IPS-18a (cell line): ENCODE data around the gene FOXD4.
A peak's percentile ranks its signal among the peaks of the same experiment; 100 is the strongest.
"Not testable (repeated sequence)": the region's sequence is repeated elsewhere in the genome, so short reads cannot be mapped to it uniquely, and the experiment has no call there.

Experiments
- H3K27ac ChIP-seq: one replicate; pipeline ENCODE4 v1.5.1; 2013; ENCODE audit warnings: low read length
- H3K27me3 ChIP-seq: one replicate; pipeline ENCODE4 v1.6.1; 2013; ENCODE audit warnings: mild to moderate bottlenecking, low read length; ENCODE audit not compliant: control insufficient read depth, insufficient read depth
- H3K36me3 ChIP-seq: one replicate; pipeline ENCODE4 v1.6.1; 2013; ENCODE audit warnings: low read depth, low read length; ENCODE audit not compliant: control insufficient read depth
- H3K4me1 ChIP-seq: one replicate; pipeline ENCODE4 v1.6.1; 2013; ENCODE audit warnings: low read depth, low read length; ENCODE audit not compliant: control insufficient read depth
- H3K4me3 ChIP-seq: one replicate; pipeline ENCODE4 v1.5.1; 2013; ENCODE audit warnings: low read length
- H3K9ac ChIP-seq: one replicate; pipeline ENCODE4 v1.6.1; 2013; ENCODE audit warnings: mild to moderate bottlenecking, low read length, moderate library complexity
- H3K9me3 ChIP-seq: one replicate; pipeline ENCODE4 v1.6.1; 2013; ENCODE audit warnings: low read depth, low read length; ENCODE audit not compliant: control insufficient read depth

The FOXD4 gene

GRCh38 chr9:87860-88259 is 30.4 kb downstream of the FOXD4 start:
- not testable (repeated sequence) for H3K36me3 ChIP-seq, H3K27ac ChIP-seq, H3K4me1 ChIP-seq, H3K4me3 ChIP-seq, H3K9ac ChIP-seq, H3K9me3 ChIP-seq, H3K27me3 ChIP-seq

- not testable (repeated sequence) for H3K27me3 ChIP-seq, H3K4me3 ChIP-seq, H3K9ac ChIP-seq, H3K4me1 ChIP-seq, H3K9me3 ChIP-seq, H3K36me3 ChIP-seq, H3K27ac ChIP-seq
Observed at GRCh38 chr9:87105-87504, 31.1 kb downstream of the FOXD4 start.

- not testable (repeated sequence) for H3K4me3 ChIP-seq, H3K36me3 ChIP-seq, H3K9ac ChIP-seq, H3K4me1 ChIP-seq, H3K9me3 ChIP-seq, H3K27me3 ChIP-seq, H3K27ac ChIP-seq
Observed at GRCh38 chr9:86697-87096, 31.5 kb downstream of the FOXD4 start.

- H3K9ac ChIP-seq, H3K27me3 ChIP-seq, H3K27ac ChIP-seq, H3K36me3 ChIP-seq, H3K4me1 ChIP-seq, H3K9me3 ChIP-seq, H3K4me3 ChIP-seq: not testable (repeated sequence)
Observed at GRCh38 chr9:82932-83689, 35.1 kb downstream of the FOXD4 start.

- not testable (repeated sequence) for H3K27ac ChIP-seq, H3K9ac ChIP-seq, H3K4me1 ChIP-seq, H3K4me3 ChIP-seq, H3K36me3 ChIP-seq, H3K9me3 ChIP-seq
- H3K27me3 ChIP-seq: peaks cover 27% of the 10 kb centered on the region
Observed at GRCh38 chr9:78333-78732, 39.9 kb downstream of the FOXD4 start.

- peaks cover 44% of the 10 kb centered on the region for H3K27me3 ChIP-seq
- not testable (repeated sequence) for H3K4me1 ChIP-seq, H3K36me3 ChIP-seq, H3K27ac ChIP-seq, H3K4me3 ChIP-seq, H3K9me3 ChIP-seq, H3K9ac ChIP-seq
Observed at GRCh38 chr9:76389-76788, 41.8 kb downstream of the FOXD4 start.

GRCh38 chr9:73900-74525 is 44.2 kb downstream of the FOXD4 start:
- not testable (repeated sequence) for H3K36me3 ChIP-seq, H3K9ac ChIP-seq, H3K4me1 ChIP-seq, H3K9me3 ChIP-seq, H3K27ac ChIP-seq
- H3K27me3 ChIP-seq: peaks cover 44% of the 10 kb centered on the region
- H3K4me3 ChIP-seq: peak overlapping the region; percentile 42

- not testable (repeated sequence) for H3K36me3 ChIP-seq, H3K27ac ChIP-seq, H3K4me1 ChIP-seq, H3K9me3 ChIP-seq, H3K9ac ChIP-seq
- Histone ChIP-seq H3K4me3 (peak overlapping the region; percentile 42), H3K27me3 (peaks cover 44% of the 10 kb centered on the region)
Observed at GRCh38 chr9:73076-73899, 44.9 kb downstream of the FOXD4 start.
